H1 (cell line): Measurements from ENCODE around the gene CELF4. TPM values are rescaled to one million over a fixed set of nuclear protein-coding genes. Genes with fewer than 3 reads are reported as not detected.
A peak's percentile ranks its signal among the peaks of the same experiment; 100 is the strongest.

Source experiments
- ATF2 ChIP-seq: IDR thresholded peaks from 2 replicates; pipeline ENCODE4 v1.6.1; 2012; ENCODE audit warnings: low read length, inconsistent platforms
- BACH1 ChIP-seq: IDR thresholded peaks from 2 replicates; pipeline ENCODE4 v1.6.1; 2012; ENCODE audit warnings: low read length, improper control_type of control experiment
- BCL11A ChIP-seq, 2 experiments: IDR thresholded peaks; one replicate each; pipeline ENCODE4 v1.6.1; 2011; ENCODE audit warnings: low read depth in 2 of 2, low read length in 2 of 2, mild to moderate bottlenecking in 2 of 2
- BRCA1 ChIP-seq: IDR thresholded peaks from 2 replicates; pipeline ENCODE4 v1.6.1; 2012; ENCODE audit warnings: low read depth, low read length, improper control_type of control experiment
- CBX5 ChIP-seq: fragments of 300-800, 300-1000 bp; sonication (generic); IDR thresholded peaks from 2 replicates; pipeline ENCODE4 v1.7.1; 2016; ENCODE audit warnings: antibody characterized with exemption, low read length, low read depth
- CBX8 ChIP-seq: fragments of 300-800, 300-1000 bp; sonication (generic); IDR thresholded peaks from 2 replicates; pipeline ENCODE4 v1.7.1; 2016; ENCODE audit warnings: low read depth, low read length, borderline replicate concordance
- CHD2 ChIP-seq: IDR thresholded peaks from 2 replicates; pipeline ENCODE4 v1.6.1; 2012; ENCODE audit warnings: low read length, improper control_type of control experiment
- CTBP2 ChIP-seq: IDR thresholded peaks from 2 replicates; pipeline ENCODE4 v1.7.0; 2011; ENCODE audit warnings: borderline replicate concordance, mild to moderate bottlenecking, moderate library complexity, mixed read lengths, low read length; ENCODE audit not compliant: insufficient read depth, insufficient read length
- EGR1 ChIP-seq: IDR thresholded peaks from 2 replicates; pipeline ENCODE4 v1.6.1; 2011; ENCODE audit warnings: low read depth, low read length, borderline replicate concordance
- EP300 ChIP-seq, 2 experiments: IDR thresholded peaks; 1 replicate in 1 of 2; 2 replicates in 1 of 2; pipeline ENCODE4 v1.6.1; 2011 to 2012; ENCODE audit warnings: low read depth in 2 of 2, low read length in 2 of 2, mild to moderate bottlenecking in 2 of 2, borderline replicate concordance in 1 of 2, inconsistent platforms in 1 of 2, moderate library complexity in 1 of 2
- FOSL1 ChIP-seq: IDR thresholded peaks from 2 replicates; pipeline ENCODE4 v1.6.1; 2011; ENCODE audit warnings: mild to moderate bottlenecking, low read depth, low read length, moderate library complexity; ENCODE audit not compliant: insufficient read depth
- GABPA ChIP-seq: IDR thresholded peaks from 2 replicates; pipeline ENCODE4 v1.6.1; 2011; ENCODE audit warnings: mild to moderate bottlenecking, low read length, moderate library complexity, borderline replicate concordance; ENCODE audit not compliant: insufficient read depth
- GTF2F1 ChIP-seq: IDR thresholded peaks from 2 replicates; pipeline ENCODE4 v1.6.1; 2012; ENCODE audit warnings: low read depth, low read length, improper control_type of control experiment, borderline replicate concordance
- JUN ChIP-seq: IDR thresholded peaks from 2 replicates; pipeline ENCODE4 v1.6.1; 2011; ENCODE audit warnings: low read depth, mild to moderate bottlenecking, improper control_type of control experiment, low read length
- KDM1A ChIP-seq: fragments of 200-600, 300-600 bp; sonication (generic); IDR thresholded peaks from 2 replicates; pipeline ENCODE4 v1.7.1; 2016; ENCODE audit warnings: mild to moderate bottlenecking, low read length, borderline replicate concordance
- MAFK ChIP-seq: IDR thresholded peaks from 2 replicates; pipeline ENCODE4 v1.6.1; 2012; ENCODE audit warnings: low read depth, mild to moderate bottlenecking, improper control_type of control experiment, low read length
- NANOG ChIP-seq: IDR thresholded peaks from 2 replicates; pipeline ENCODE4 v1.6.1; 2011; ENCODE audit warnings: low read length, low read depth, mild to moderate bottlenecking, inconsistent platforms; ENCODE audit not compliant: insufficient read depth, poor library complexity, severe bottlenecking
- NRF1 ChIP-seq: IDR thresholded peaks from 2 replicates; pipeline ENCODE4 v1.6.1; 2011; ENCODE audit warnings: mild to moderate bottlenecking, low read depth, low read length, improper control_type of control experiment
- POLR2A ChIP-seq, 2 experiments: IDR thresholded peaks; 1 replicate in 1 of 2; 2 replicates in 1 of 2; pipeline ENCODE4 v1.6.1; 2011; ENCODE audit warnings: low read depth in 2 of 2, low read length in 2 of 2, mild to moderate bottlenecking in 2 of 2; ENCODE audit errors: control extremely low read depth in 1 of 2
- POLR2AphosphoS5 ChIP-seq: IDR thresholded peaks from 2 replicates; pipeline ENCODE4 v1.6.1; 2011; ENCODE audit warnings: low read depth, low read length
- SP4 ChIP-seq: IDR thresholded peaks from 2 replicates; pipeline ENCODE4 v1.6.1; 2012; ENCODE audit warnings: low read length, inconsistent platforms
- SUZ12 ChIP-seq: fragments of 200-600 bp; sonication (generic); IDR thresholded peaks from 2 replicates; pipeline ENCODE4 v1.6.1; 2012; ENCODE audit warnings: mild to moderate bottlenecking, inconsistent platforms, low read length, moderate library complexity, mixed read lengths
- TBP ChIP-seq: IDR thresholded peaks from 2 replicates; pipeline ENCODE4 v1.6.1; 2011; ENCODE audit warnings: low read depth, low read length, improper control_type of control experiment
- TCF12 ChIP-seq: IDR thresholded peaks from 2 replicates; pipeline ENCODE4 v1.6.1; 2011; ENCODE audit warnings: low read depth, mild to moderate bottlenecking, low read length
- polyA plus RNA-seq, 7 experiments: library from polyadenylated mRNA; depleted of rRNA in 3 of 7; stranded (reverse) in 5 of 7; unstranded in 2 of 7; fragments of >200 nt in 5 of 7; fragments of 200-250 nt in 2 of 7; gene quantifications; 1 replicate in 5 of 7; 2 replicates in 1 of 7; 4 replicates in 1 of 7; pipeline versions ENCODE4 v1.2.1 to v1.2.3, GENCODE V29; 2011 to 2013; ENCODE audit warnings: missing spikeins in 2 of 7, mixed read lengths in 2 of 7
- total RNA-seq: library from RNA; stranded (reverse); fragmentation: NEBNext Ultra II Directional; extraction: Animal tissue kit (Norgen Biotek cat#: 25700); gene quantifications from 2 replicates; pipeline ENCODE4 v1.2.1, GENCODE V29; 2021

The CELF4 gene
- total and polyA plus RNA-seq, 2 of the 8 experiments (the other 6 are each of a cell fraction or from before 2014, with no cell fraction given), result 1.6 to 3.4 TPM

GRCh38 chr18:37484983-37485834 lies 80.4 kb downstream of the CELF4 start (continued):
- TF ChIP-seq POLR2A (IDR thresholded peaks at IDR 0.05; ENCODE audit: control extremely low read depth in 1 of 2, low read depth in 2 of 2, low read length in 2 of 2), result no peak
- TF ChIP-seq EP300 (IDR thresholded peaks at IDR 0.05; ENCODE audit: borderline replicate concordance in 1 of 2, low read depth in 2 of 2, low read length in 2 of 2), result no peak
- TF ChIP-seq ATF2, result no peak
- TF ChIP-seq CTBP2, result no peak
- TF ChIP-seq GABPA, result no peak
- TF ChIP-seq SUZ12, result no peak
- TF ChIP-seq CBX8, result no peak
- TF ChIP-seq FOSL1, result no peak
- no peak for TF ChIP-seq SP4
- no peak for TF ChIP-seq TCF12
- TF ChIP-seq MAFK, result no peak
- no peak for TF ChIP-seq NANOG
- TF ChIP-seq TBP, result no peak
- peak; percentile 50; the same call in 1 of the 2 replicates for TF ChIP-seq BACH1
- TF ChIP-seq CBX5, result no peak
- no peak for TF ChIP-seq KDM1A
- no peak for TF ChIP-seq CHD2
- TF ChIP-seq GTF2F1, result no peak
- no peak for TF ChIP-seq BRCA1
- TF ChIP-seq BCL11A (IDR thresholded peaks at IDR 0.05; ENCODE audit: low read depth in 2 of 2, low read length in 2 of 2), result no peak
- no peak for TF ChIP-seq POLR2AphosphoS5
- no peak for TF ChIP-seq JUN
- TF ChIP-seq EGR1, result no peak
- no peak for TF ChIP-seq NRF1
